GM21526 (cell line): Measurements from ENCODE around the gene KCNQ1.
A peak's percentile ranks its signal among the peaks of the same experiment; 100 is the strongest.

ENCODE experiments used
- ATAC-seq: cut with Tn5 transposase; IDR thresholded peaks from one replicate; pipeline ENCODE4 v1.9.1; 2021; ENCODE audit warnings: moderate library complexity; ENCODE audit not compliant: unreplicated experiment, low FRiP score

The KCNQ1 gene

GRCh38 chr11:2688381-2689231, 243.8 kb downstream of the KCNQ1 start:
- ATAC-seq: no peak

- ATAC-seq: no peak
Measured at GRCh38 chr11:2689651-2690575, 245.1 kb downstream of the KCNQ1 start.

- ATAC-seq: no peak
Measured at GRCh38 chr11:2690596-2691354, 246.0 kb downstream of the KCNQ1 start.

GRCh38 chr11:2691355-2691761, 246.6 kb downstream of the KCNQ1 start:
- no peak for ATAC-seq

- no peak for ATAC-seq
Measured at GRCh38 chr11:2691991-2692875, 247.4 kb downstream of the KCNQ1 start.

- ATAC-seq: no peak
Measured at GRCh38 chr11:2693271-2694261, 248.8 kb downstream of the KCNQ1 start.

- no peak for ATAC-seq
Measured at GRCh38 chr11:2694495-2694894, 249.7 kb downstream of the KCNQ1 start.

- ATAC-seq: no peak
Measured at GRCh38 chr11:2694995-2695939, 250.5 kb downstream of the KCNQ1 start.

- ATAC-seq: no peak
Measured at GRCh38 chr11:2696455-2696854, 251.6 kb downstream of the KCNQ1 start.

GRCh38 chr11:2697866-2698265, 253.1 kb downstream of the KCNQ1 start:
- no peak for ATAC-seq

GRCh38 chr11:2698386-2699184, 253.8 kb downstream of the KCNQ1 start:
- ATAC-seq: no peak

- ATAC-seq: peak; percentile 8
Measured at GRCh38 chr11:2699185-2699530, 254.3 kb downstream of the KCNQ1 start.

- ATAC-seq: peak; percentile 91
Measured at GRCh38 chr11:2699531-2700414, 255.0 kb downstream of the KCNQ1 start, which contains the start of gene KCNQ1OT1. KCNQ1OT1 (minus strand) TSS chr11:2699994.

- ATAC-seq: peak; percentile 11
Measured at GRCh38 chr11:2700415-2701211, 255.8 kb downstream of the KCNQ1 start.

- ATAC-seq: no peak
Measured at GRCh38 chr11:2701230-2701629, 256.4 kb downstream of the KCNQ1 start.
